Sciatic nerve (tissue), 1 donor: ENCODE results near the gene NLRP2B. TPM values are rescaled to one million over a fixed set of nuclear protein-coding genes. Genes with fewer than 3 reads are reported as not detected.

Source experiments
- total RNA-seq: library from RNA; stranded (reverse); fragmentation: NEBNext Ultra II Directional; extraction: Animal tissue kit (Norgen Biotek cat#: 25700); gene quantifications from one replicate; pipeline ENCODE4 v1.2.1, GENCODE V29; 2021
- donor health status: DM: no; HTN: no; CAD: no.

Gene NLRP2B
- total RNA-seq, 1 donor from 2014 or later: 0.13 TPM

Other genes starting within 250 kb of the NLRP2B start
- 9.5 TPM for gene ZXDB, start 88.2 kb downstream of the NLRP2B start, total RNA-seq
- 8.8 TPM for gene ZXDA, start 230.2 kb upstream of the NLRP2B start, total RNA-seq